DND-41 (cell line): Measurements from ENCODE around the gene VASP.

Experiments used
- ATAC-seq: fragments of 200-7000 bp; cut with Tn5 transposase; 3 replicates; pipeline ENCODE4 v1.9.1; 2021; ENCODE audit warnings: low read depth; ENCODE audit not compliant: insufficient read depth
- DNase-seq: peaks from one replicate; pipeline ENCODE4 v3.0.0-alpha.2; 2020
- H2AFZ ChIP-seq: 2 replicates; pipeline ENCODE4 v1.6.0; 2012; ENCODE audit warnings: low read depth, low read length
- H3K27ac ChIP-seq: 2 replicates; pipeline ENCODE4 v1.5.1; 2012; ENCODE audit warnings: low read length, inconsistent platforms
- H3K27me3 ChIP-seq: fragments of 200-600 bp; sonication (generic); 2 replicates; pipeline ENCODE4 v1.6.0; 2012; ENCODE audit warnings: low read length, mild to moderate bottlenecking, inconsistent platforms; ENCODE audit not compliant: insufficient read depth, poor library complexity
- H3K36me3 ChIP-seq: 2 replicates; pipeline ENCODE4 v1.5.1; 2012; ENCODE audit warnings: low read length, inconsistent platforms; ENCODE audit not compliant: insufficient read depth
- H3K4me1 ChIP-seq: 2 replicates; pipeline ENCODE4 v1.5.1; 2012; ENCODE audit warnings: mild to moderate bottlenecking, low read length; ENCODE audit not compliant: insufficient read depth
- H3K4me2 ChIP-seq: 2 replicates; pipeline ENCODE4 v1.6.0; 2012; ENCODE audit warnings: mild to moderate bottlenecking, moderate library complexity, low read length, inconsistent platforms; ENCODE audit not compliant: insufficient read depth
- H3K4me3 ChIP-seq, 2 experiments: fragments of 200-600 bp in 1 of 2; shearing (Covaris generic) in 1 of 2; 2 replicates each; pipeline ENCODE4 v1.5.1; 2012 to 2016; ENCODE audit warnings: inconsistent platforms in 2 of 2, low read length in 2 of 2, mild to moderate bottlenecking in 2 of 2, low read depth in 1 of 2, moderate library complexity in 1 of 2
- H3K79me2 ChIP-seq: 2 replicates; pipeline ENCODE4 v1.6.0; 2012; ENCODE audit warnings: low read length, inconsistent platforms; ENCODE audit not compliant: insufficient read depth
- H3K9ac ChIP-seq: 2 replicates; pipeline ENCODE4 v1.6.0; 2012; ENCODE audit warnings: low read depth, mild to moderate bottlenecking, inconsistent platforms, low read length, moderate library complexity
- H3K9me3 ChIP-seq: 2 replicates; pipeline ENCODE4 v1.5.1; 2012; ENCODE audit warnings: low read length, moderate library complexity, mild to moderate bottlenecking, inconsistent platforms; ENCODE audit not compliant: insufficient read depth, severe bottlenecking
- H4K20me1 ChIP-seq: 2 replicates; pipeline ENCODE4 v1.6.0; 2012; ENCODE audit warnings: low read length; ENCODE audit not compliant: insufficient read depth
- CTCF ChIP-seq: IDR thresholded peaks from 2 replicates; pipeline ENCODE4 v1.5.1; 2012; ENCODE audit warnings: borderline replicate concordance, low read length, moderate library complexity, mild to moderate bottlenecking; ENCODE audit not compliant: poor library complexity, severe bottlenecking; ENCODE audit errors: extremely low read depth
- EZH2 ChIP-seq: IDR thresholded peaks from 3 replicates; pipeline ENCODE4 v1.6.1; 2012; ENCODE audit warnings: borderline replicate concordance, low read depth, mild to moderate bottlenecking, moderate library complexity, low read length, inconsistent platforms; ENCODE audit not compliant: severe bottlenecking

VASP gene

GRCh38 chr19:45474606-45475521 lies 32.4 kb upstream of the VASP start:
- Histone ChIP-seq H2AFZ (no peak overlapping the region), H3K36me3 (no peaks in the 10 kb centered on the region), H3K27me3 (peaks cover 2% of the 10 kb centered on the region), H3K79me2 (no peaks in the 10 kb centered on the region), H4K20me1 (no peaks in the 10 kb centered on the region; the same call in 1 of the 2 replicates), H3K27ac (no peak overlapping the region), H3K4me2 (no peak overlapping the region), H3K9me3 (no peaks in the 10 kb centered on the region), H3K4me1 (peaks cover 32% of the 10 kb centered on the region), H3K4me3 (no peak overlapping the region), H3K9ac (no peak overlapping the region)
- TF ChIP-seq CTCF (no peak), EZH2 (no peak)
- DNase-seq (no peak), ATAC-seq (no peak)

DNA sequence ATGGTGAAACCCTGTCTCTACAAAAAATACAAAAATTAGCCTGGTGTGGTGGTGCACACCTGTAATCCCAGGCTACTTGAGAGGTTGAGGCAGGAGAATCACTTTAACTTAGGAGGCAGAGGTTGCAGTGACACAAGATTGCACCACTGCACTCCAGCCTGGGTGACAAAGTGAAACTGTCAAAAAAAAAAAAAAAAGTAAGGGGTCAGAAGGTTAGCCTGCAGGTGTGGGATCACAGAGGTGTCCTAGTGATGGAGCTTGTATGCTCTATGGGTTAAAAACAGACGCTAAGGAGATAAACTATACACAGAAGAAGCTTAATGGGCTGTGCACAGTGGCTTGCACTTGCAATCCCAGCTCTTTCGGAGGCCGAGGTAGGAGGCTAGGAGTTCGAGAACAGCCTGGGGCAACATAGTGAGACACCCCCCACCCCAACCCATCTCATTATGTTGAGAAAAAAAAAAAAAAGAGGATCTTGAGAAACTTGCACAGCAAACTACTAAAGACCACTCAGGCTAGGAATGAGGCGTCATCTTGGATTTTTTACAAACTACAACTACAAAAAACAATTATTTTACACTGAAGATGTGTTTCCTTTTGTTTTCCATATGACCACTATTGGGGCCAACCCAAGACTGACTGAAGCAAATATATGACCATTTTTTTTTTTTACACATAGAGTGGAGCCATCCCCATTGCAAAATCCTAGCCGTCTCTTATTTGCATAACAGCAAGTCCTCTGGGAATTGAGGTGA lies 31.6 kb upstream of the VASP start:
- Histone ChIP-seq H3K4me2 (no peak overlapping the region), H3K27ac (no peak overlapping the region), H3K4me1 (peaks cover 26% of the 10 kb centered on the region), H3K4me3 (no peak overlapping the region), H4K20me1 (no peaks in the 10 kb centered on the region; the same call in 1 of the 2 replicates), H3K27me3 (peaks cover 2% of the 10 kb centered on the region), H3K79me2 (no peaks in the 10 kb centered on the region), H3K36me3 (no peaks in the 10 kb centered on the region), H3K9me3 (no peaks in the 10 kb centered on the region), H2AFZ (no peak overlapping the region), H3K9ac (no peak overlapping the region)
- ATAC-seq = no peak
- DNase-seq = no peak
- no peak for TF ChIP-seq EZH2
- no peak for TF ChIP-seq CTCF

DNA sequence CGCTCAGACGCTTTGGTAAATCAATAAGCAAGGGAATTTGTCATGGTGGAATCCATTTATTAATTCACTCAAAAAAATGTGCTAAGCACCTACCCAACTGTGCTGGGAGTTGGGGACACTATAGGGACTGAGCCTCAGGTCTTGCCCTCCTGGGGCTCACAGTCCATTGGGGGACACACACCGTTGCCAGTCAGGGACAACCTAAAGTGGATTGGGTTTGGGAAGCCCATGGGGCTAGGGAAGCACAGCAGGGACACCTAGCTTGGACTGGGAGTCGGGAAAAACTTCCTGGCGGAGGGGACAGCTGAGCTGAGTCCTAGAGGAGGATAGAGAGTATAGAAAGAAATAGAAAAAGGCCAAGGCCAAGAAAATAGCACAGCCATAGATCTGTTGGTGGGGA lies 31.0 kb upstream of the VASP start:
- no peak for ATAC-seq
- no peak overlapping the region for H3K9ac ChIP-seq
- H3K4me2 ChIP-seq = no peak overlapping the region
- TF ChIP-seq CTCF = no peak
- no peak for DNase-seq
- no peaks in the 10 kb centered on the region for H3K36me3 ChIP-seq
- H4K20me1 ChIP-seq = no peaks in the 10 kb centered on the region; the same call in 1 of the 2 replicates
- peaks cover 26% of the 10 kb centered on the region for H3K4me1 ChIP-seq
- H3K79me2 ChIP-seq = no peaks in the 10 kb centered on the region
- H2AFZ ChIP-seq = no peak overlapping the region
- peaks cover 2% of the 10 kb centered on the region for H3K27me3 ChIP-seq
- no peaks in the 10 kb centered on the region for H3K9me3 ChIP-seq
- no peak overlapping the region for H3K4me3 ChIP-seq
- H3K27ac ChIP-seq = no peak overlapping the region
